AG04449 (cell line): ENCODE results near the gene ADPRH.

Experiments
- CTCF ChIA-PET: fragments of 350-600 bp; formaldehyde crosslinking; extraction: SDS; loops from one replicate; lab custom pipeline; 2021; ENCODE audit warnings: antibody characterized with exemption; lab: Yijun Ruan, JAX
- POLR2A ChIA-PET: fragments of 400-600, 350-600 bp; formaldehyde crosslinking; extraction: SDS; loops from one replicate; lab custom pipeline; 2020; ENCODE audit warnings: antibody characterized with exemption, inconsistent platforms; lab: Yijun Ruan, JAX
- DNase-seq: peaks from one replicate; pipeline ENCODE4 v3.0.0-alpha.2; 2010; ENCODE audit warnings: low read depth, low spot score
- H3K4me3 ChIP-seq: 2 replicates; pipeline ENCODE4 v1.5.1; 2011; ENCODE audit warnings: low read depth, mild to moderate bottlenecking, control low read depth, low read length
- CTCF ChIP-seq: IDR thresholded peaks from one replicate; pipeline ENCODE4 v1.5.1; 2011; ENCODE audit warnings: mild to moderate bottlenecking, moderate library complexity, low read length, control low read depth, inconsistent platforms; ENCODE audit not compliant: insufficient read depth; ENCODE audit errors: missing control alignments

Gene ADPRH

DNA sequence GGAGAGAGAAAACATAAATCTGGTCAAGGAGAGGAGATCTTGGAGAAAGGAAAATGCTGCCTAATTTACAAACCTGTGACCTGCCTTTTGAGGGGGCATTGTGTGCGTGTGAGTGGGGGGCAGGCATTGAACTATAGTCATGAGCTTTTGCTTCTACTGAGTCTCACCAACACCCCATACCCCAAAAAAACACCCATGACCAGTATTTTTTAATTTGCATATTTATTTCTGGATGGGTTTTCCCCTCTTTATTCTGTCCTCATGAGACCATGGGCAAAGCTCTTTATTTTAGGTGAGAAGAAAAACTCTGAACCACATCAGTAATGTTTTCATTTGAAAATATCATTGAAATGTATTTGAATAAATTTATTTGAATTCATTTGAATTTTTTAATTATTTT, 40.5 kb upstream of the ADPRH start:
- no peak overlapping the region for H3K4me3 ChIP-seq
- DNase-seq = no peak
- ChIA-PET POLR2A (no interaction called here), CTCF (interaction anchor here (0.7 kb wide), 1 partner anchor 146 kb away, joined by 3 read pairs; no protein-coding TSS in a partner anchor)
- no peak for TF ChIP-seq CTCF

GRCh38 chr3:119541547-119541946, 37.7 kb upstream of the ADPRH start:
- no peak for TF ChIP-seq CTCF
- ChIA-PET POLR2A (no interaction called here), CTCF (no interaction called here)
- no peak overlapping the region for H3K4me3 ChIP-seq
- no peak for DNase-seq

DNA sequence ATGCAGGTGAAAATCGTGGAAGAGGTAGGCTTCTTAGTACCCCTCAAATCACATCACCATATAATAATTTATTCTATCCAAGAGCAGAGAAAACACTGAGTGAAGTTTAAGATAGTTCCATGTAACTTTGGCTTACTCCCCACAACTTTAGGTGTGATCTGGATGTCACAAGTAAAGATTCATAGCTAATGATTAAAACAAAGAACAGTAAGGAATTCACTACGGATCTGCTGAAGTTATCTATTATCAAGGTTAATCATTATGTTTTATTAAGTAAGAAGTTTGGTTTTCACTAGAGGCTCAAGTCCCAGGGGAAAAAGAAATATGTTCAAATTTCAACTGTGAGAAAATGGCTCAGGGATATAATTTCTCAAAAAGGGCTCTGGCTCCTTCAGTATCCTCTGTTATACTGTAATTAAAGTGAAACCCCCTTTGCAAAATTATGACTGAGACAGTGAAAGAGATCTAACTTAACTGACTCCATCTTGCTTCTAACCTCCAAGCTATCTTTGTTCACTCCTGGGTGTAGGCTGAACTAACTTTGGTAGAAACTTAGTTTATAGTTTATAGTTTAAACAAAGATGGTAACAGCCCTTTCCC, 37.0 kb upstream of the ADPRH start:
- TF ChIP-seq CTCF = no peak
- DNase-seq = no peak
- POLR2A ChIA-PET = no interaction called here
- no peak overlapping the region for H3K4me3 ChIP-seq
- CTCF ChIA-PET = no interaction called here

DNA sequence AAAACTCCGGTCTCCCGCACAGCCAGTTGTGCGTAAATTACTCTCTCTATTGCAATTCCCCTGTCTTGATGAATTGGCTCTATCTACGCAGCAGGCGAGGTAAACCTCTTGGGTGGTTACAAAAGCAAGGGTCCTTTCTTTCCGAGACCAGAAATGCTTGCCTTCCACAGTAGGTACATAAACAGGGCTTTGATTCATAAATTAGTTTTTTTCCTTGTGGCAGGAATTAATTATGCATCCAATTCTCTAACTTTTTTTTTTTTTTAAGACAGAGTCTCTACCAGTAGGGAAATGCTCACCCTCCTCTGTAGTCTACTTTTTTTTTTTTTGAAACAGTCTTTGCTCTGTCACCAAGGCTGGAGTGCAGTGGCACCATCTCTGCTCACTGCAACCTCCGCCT, 36.1 kb upstream of the ADPRH start:
- CTCF ChIA-PET = no interaction called here
- DNase-seq = no peak
- H3K4me3 ChIP-seq = no peak overlapping the region
- POLR2A ChIA-PET = no interaction called here
- TF ChIP-seq CTCF = no peak

DNA sequence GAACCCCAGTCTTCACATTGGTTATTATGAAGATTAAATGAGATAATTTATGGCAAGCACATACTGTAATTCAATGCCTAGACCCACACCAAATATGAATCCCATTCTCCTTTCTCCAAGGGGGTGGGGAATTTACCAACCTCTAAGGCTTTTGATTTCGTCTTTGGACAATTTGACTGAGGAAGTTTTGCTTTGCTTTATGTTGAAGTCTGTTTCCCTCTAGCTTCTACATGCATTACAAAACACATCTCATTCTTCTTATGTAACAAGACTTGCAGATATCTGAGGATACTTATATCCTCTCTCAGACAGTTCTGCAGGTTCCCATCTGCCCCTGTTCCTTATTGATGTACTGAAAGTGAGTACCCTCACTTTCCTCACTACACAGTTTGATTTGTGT, 32.1 kb upstream of the ADPRH start:
- CTCF ChIA-PET = interaction anchor here (1.9 kb wide), 1 partner anchor 12 kb away, joined by 5 read pairs; the partner anchor contains the start of gene CD80
- no peak for DNase-seq
- no peak for TF ChIP-seq CTCF
- POLR2A ChIA-PET = no interaction called here
- no peak overlapping the region for H3K4me3 ChIP-seq

GRCh38 chr3:119548341-119548740, 31.0 kb upstream of the ADPRH start:
- DNase-seq = no peak
- H3K4me3 ChIP-seq = no peak overlapping the region
- no peak for TF ChIP-seq CTCF
- ChIA-PET POLR2A (no interaction called here), CTCF (interaction anchor here (1.9 kb wide), 1 partner anchor 11 kb away, joined by 5 read pairs; the partner anchor contains the start of gene CD80)
